K562 (cell line): ENCODE data around the gene GLRX3. TPM values are rescaled to one million over a fixed set of nuclear protein-coding genes. Genes with fewer than 3 reads are reported as not detected.
A peak's percentile ranks its signal among the peaks of the same experiment; 100 is the strongest.

Source experiments
- ATF6 ChIP-seq: sonication (generic); formaldehyde crosslinking; IDR thresholded peaks from 2 replicates; pipeline ENCODE4 v1.4.0; 2020; ENCODE audit warnings: mild to moderate bottlenecking, missing genetic modification reagents
- CXXC5 ChIP-seq: fragments of 250-450 bp; sonication (Bioruptor Pico); IDR thresholded peaks from 2 replicates; pipeline ENCODE4 v1.8.0; 2022; ENCODE audit warnings: inconsistent platforms, mild to moderate bottlenecking, moderate library complexity
- ELK3 ChIP-seq: fragments of 450-650 bp; formaldehyde crosslinking; IDR thresholded peaks from 2 replicates; pipeline ENCODE4 v1.4.0; 2020; ENCODE audit warnings: mild to moderate bottlenecking
- ESRRA ChIP-seq: fragments of 450-650 bp; IDR thresholded peaks from 2 replicates; pipeline ENCODE4 v1.6.1; 2014; ENCODE audit warnings: low read depth, mild to moderate bottlenecking, moderate library complexity, borderline replicate concordance
- NR1H2 ChIP-seq: sonication (generic); formaldehyde crosslinking; IDR thresholded peaks from 2 replicates; pipeline ENCODE4 v1.4.0; 2020; ENCODE audit warnings: mild to moderate bottlenecking, missing genetic modification reagents
- NR2F6 ChIP-seq: fragments of 450-650 bp; formaldehyde crosslinking; IDR thresholded peaks from 2 replicates; pipeline ENCODE4 v1.4.0; 2020; ENCODE audit warnings: mild to moderate bottlenecking
- RB1 ChIP-seq: fragments of 450-650 bp; IDR thresholded peaks from 2 replicates; pipeline ENCODE4 v1.6.1; 2017; ENCODE audit warnings: low read depth, mild to moderate bottlenecking
- RNF219 ChIP-seq: fragments of 250-450 bp; sonication (Bioruptor Pico); IDR thresholded peaks from 2 replicates; pipeline ENCODE4 v1.5.0; 2022; ENCODE audit warnings: mild to moderate bottlenecking
- SMAD4 ChIP-seq: fragments of 250-450 bp; sonication (Bioruptor Pico); conservative IDR thresholded peaks from 2 replicates; pipeline ENCODE4 v1.8.0; 2021; ENCODE audit warnings: inconsistent platforms, mild to moderate bottlenecking, moderate library complexity
- SUPT5H ChIP-seq: fragments of 450-650 bp; IDR thresholded peaks from 2 replicates; pipeline ENCODE4 v1.6.1; 2016
- ZNF785 ChIP-seq: fragments of 250-450 bp; sonication (Bioruptor Pico); IDR thresholded peaks from 2 replicates; pipeline ENCODE4 v1.4.0; 2020; ENCODE audit warnings: mild to moderate bottlenecking
- polyA plus RNA-seq, 8 experiments: library from polyadenylated mRNA; depleted of rRNA in 4 of 8; stranded (reverse) in 5 of 8; unstranded in 3 of 8; fragments of >200 nt; fragmentation: Nextera tagmentation in 2 of 8; fragmentation: Illumina TruSeq in 1 of 8; extraction: Ambion mirVana in 2 of 8; extraction: Trizol in 1 of 8; gene quantifications; 2 replicates each; pipeline versions ENCODE4 v1.2.1 to v1.2.3, GENCODE V29; 2011 to 2014; ENCODE audit warnings: inconsistent platforms in 1 of 8, missing spikeins in 1 of 8
- total RNA-seq, 7 experiments: library from RNA; depleted of rRNA in 6 of 7; stranded (reverse); fragments of >200 nt in 6 of 7; fragmentation: Illumina TruSeq in 2 of 7; extraction: Trizol in 2 of 7; gene quantifications; 2 replicates each; pipeline versions ENCODE4 v1.2.1 to v1.2.3, GENCODE V29; 2011 to 2021; ENCODE audit warnings: low replicate concordance in 1 of 7
- TF ChIP-seq, protein P1 (sequence below): fragments of 250-450 bp; sonication (Bioruptor Pico); IDR thresholded peaks from 2 replicates; pipeline ENCODE4 v1.8.0; 2022; ENCODE audit warnings: moderate library complexity, mild to moderate bottlenecking, inconsistent platforms
- TF ChIP-seq, protein P2 (sequence below): fragments of 450-650 bp; IDR thresholded peaks from 2 replicates; pipeline ENCODE4 v1.7.1; 2018; ENCODE audit warnings: mild to moderate bottlenecking, low read depth; ENCODE audit not compliant: partially characterized antibody
- TF ChIP-seq, protein P3 (sequence below): fragments of 450-650 bp; IDR thresholded peaks from 2 replicates; pipeline ENCODE4 v1.7.0; 2016; ENCODE audit warnings: borderline replicate concordance

GLRX3 gene
- total and polyA plus RNA-seq, 9 of the 15 experiments (the other 6 are each of a cell fraction or from before 2014, with no cell fraction given), result 115 to 190 (median 169) TPM

- TF ChIP-seq RNF219 (no peak), SMAD4 (CRISPR knock-in tag) (no peak), ESRRA (peak; percentile 73), RB1 (no peak; the same call in 1 of the 2 replicates), ZNF785 (CRISPR knock-in tag) (no peak), NR1H2 (no peak), SUPT5H (peak; percentile 90), ATF6 (CRISPR knock-in tag) (peak; percentile 56; the same call in 1 of the 2 replicates), NR2F6 (CRISPR knock-in tag) (no peak), CXXC5 (CRISPR knock-in tag) (peak; percentile 87), ELK3 (CRISPR knock-in tag) (no peak)
- TF ChIP-seq, protein P1, sequence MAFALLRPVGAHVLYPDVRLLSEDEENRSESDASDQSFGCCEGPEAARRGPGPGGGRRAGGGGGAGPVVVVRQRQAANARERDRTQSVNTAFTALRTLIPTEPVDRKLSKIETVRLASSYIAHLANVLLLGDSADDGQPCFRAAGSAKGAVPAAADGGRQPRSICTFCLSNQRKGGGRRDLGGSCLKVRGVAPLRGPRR (CRISPR knock-in tag), result no peak
- TF ChIP-seq, protein P2, sequence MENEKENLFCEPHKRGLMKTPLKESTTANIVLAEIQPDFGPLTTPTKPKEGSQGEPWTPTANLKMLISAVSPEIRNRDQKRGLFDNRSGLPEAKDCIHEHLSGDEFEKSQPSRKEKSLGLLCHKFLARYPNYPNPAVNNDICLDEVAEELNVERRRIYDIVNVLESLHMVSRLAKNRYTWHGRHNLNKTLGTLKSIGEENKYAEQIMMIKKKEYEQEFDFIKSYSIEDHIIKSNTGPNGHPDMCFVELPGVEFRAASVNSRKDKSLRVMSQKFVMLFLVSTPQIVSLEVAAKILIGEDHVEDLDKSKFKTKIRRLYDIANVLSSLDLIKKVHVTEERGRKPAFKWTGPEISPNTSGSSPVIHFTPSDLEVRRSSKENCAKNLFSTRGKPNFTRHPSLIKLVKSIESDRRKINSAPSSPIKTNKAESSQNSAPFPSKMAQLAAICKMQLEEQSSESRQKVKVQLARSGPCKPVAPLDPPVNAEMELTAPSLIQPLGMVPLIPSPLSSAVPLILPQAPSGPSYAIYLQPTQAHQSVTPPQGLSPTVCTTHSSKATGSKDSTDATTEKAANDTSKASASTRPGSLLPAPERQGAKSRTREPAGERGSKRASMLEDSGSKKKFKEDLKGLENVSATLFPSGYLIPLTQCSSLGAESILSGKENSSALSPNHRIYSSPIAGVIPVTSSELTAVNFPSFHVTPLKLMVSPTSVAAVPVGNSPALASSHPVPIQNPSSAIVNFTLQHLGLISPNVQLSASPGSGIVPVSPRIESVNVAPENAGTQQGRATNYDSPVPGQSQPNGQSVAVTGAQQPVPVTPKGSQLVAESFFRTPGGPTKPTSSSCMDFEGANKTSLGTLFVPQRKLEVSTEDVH, result no peak
- TF ChIP-seq, protein P3, sequence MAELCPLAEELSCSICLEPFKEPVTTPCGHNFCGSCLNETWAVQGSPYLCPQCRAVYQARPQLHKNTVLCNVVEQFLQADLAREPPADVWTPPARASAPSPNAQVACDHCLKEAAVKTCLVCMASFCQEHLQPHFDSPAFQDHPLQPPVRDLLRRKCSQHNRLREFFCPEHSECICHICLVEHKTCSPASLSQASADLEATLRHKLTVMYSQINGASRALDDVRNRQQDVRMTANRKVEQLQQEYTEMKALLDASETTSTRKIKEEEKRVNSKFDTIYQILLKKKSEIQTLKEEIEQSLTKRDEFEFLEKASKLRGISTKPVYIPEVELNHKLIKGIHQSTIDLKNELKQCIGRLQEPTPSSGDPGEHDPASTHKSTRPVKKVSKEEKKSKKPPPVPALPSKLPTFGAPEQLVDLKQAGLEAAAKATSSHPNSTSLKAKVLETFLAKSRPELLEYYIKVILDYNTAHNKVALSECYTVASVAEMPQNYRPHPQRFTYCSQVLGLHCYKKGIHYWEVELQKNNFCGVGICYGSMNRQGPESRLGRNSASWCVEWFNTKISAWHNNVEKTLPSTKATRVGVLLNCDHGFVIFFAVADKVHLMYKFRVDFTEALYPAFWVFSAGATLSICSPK, result no peak
Measured at GRCh38 chr10:130110246-130111112, 25.7 kb upstream of the GLRX3 start, which contains the start of gene C10orf143 (continued).
